ENCODE results near the gene NCBP3.

DNA sequence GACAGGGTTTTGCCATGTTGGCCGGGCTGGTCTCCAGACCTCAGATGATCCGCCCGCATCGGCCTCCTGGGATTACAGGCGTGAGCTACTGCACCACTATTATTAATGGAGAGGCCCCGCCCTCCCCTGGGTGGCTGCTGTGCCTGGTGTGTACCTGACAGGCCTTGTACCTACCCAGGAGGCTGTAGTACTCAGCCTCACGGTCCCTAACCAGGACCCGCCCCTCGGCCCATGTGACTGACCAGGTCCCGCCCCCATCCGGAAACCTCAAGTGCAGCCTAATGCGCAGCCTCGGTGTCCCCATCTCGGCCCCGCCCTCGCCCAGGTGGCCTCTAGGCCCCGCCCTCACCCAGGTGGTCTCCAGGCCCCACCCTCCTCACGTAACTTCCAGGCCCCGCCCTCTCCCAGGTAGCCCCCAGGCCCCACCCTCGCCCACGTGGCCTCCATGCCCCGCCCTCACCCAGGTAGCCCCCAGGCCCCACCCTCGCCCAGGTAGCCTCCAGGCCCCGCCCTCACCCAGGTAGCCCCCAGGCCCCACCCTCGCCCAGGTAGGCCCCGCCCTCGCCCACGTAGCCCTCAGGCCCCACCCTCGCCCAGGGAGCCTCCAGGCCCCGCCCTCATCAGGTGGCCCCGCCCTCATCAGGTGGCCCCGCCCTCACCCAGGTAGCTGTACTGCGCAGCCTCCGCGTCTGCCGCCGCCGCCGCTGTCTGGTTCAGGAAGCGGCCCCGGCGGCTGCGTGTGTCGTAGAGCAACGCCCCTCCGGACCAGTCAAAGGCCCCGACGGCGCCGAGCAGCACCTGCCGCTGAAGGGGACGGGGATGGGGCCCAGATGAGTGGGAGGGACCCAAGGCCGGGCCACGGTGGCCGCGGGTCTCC lies 91.3 kb downstream of the NCBP3 start:
- TF ChIP-seq GATA2 (IDR thresholded peaks at IDR 0.05; ENCODE audit: low read depth, low read length): no peak
- no peak for TF ChIP-seq GATA3 (IDR thresholded peaks at IDR 0.05; ENCODE audit: low read depth, low read length)
